Measurements from ENCODE around the gene ZNF625. TPM values are rescaled to one million over a fixed set of nuclear protein-coding genes. Genes with fewer than 3 reads are reported as not detected.
"Not testable (repeated sequence)": the region's sequence is repeated elsewhere in the genome, so short reads cannot be mapped to it uniquely, and the experiment has no call there.

The ZNF625 gene
- total RNA-seq, 8 experiments from 2014 or later = 1.6 to 36.3 (median 30.2) TPM

GRCh38 chr19:12117201-12117970 lies 39.1 kb downstream of the ZNF625 start:
- H3K4me3 ChIP-seq = no peak overlapping the region
- in situ Hi-C loops (cut with MboI; ENCODE audit: low pct_unique_long_range_greater_than_20kb in 2 of 9, low sequenced_read_pairs in 9 of 9, unreplicated experiment in 9 of 9) = no loop called here
- H3K27ac ChIP-seq = no peak overlapping the region
- 20 to 100% (median 90%) methylated on average over 1 to 11 of the region's 33 CpGs; no CpG with 5 or more reads in 5 of the 10 experiments for WGBS, 10 experiments
- no peaks in the 10 kb centered on the region for H3K4me1 ChIP-seq (replicated peaks in 1 of 2)
- ATAC-seq (replicated peaks in 6 of 8) = no peak

DNA sequence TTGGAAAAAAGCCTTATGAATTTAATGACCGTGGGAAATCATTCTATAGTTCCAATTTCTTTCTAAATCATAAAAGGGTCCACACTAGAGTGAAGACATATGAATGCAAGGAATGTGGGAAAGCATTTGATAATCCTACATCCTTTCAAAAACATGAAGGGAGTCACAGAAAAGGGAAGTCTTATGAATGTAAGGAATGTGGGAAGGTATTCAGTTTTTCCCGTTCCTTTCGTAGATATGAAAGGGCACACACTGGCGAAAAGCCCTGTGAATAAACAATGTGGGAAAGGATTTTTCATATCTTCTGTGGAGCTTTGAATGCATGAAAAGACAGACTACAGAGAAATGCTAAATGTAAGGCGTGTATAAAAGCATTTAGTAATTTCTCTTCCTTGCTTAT lies 43.4 kb downstream of the ZNF625 start:
- in situ Hi-C loops (cut with MboI; ENCODE audit: low pct_unique_long_range_greater_than_20kb in 2 of 9, low sequenced_read_pairs in 9 of 9, unreplicated experiment in 9 of 9) = no loop called here
- WGBS, 10 experiments = 51 to 100% (median 90%) methylated on average over 1 to 5 of the region's 5 CpGs
- no peak overlapping the region for H3K27ac ChIP-seq
- H3K4me3 ChIP-seq = no peak overlapping the region
- ATAC-seq (replicated peaks in 6 of 8) = no peak
- no peaks in the 10 kb centered on the region for H3K4me1 ChIP-seq (replicated peaks in 1 of 2)

GRCh38 chr19:12112701-12113100 lies 43.8 kb downstream of the ZNF625 start:
- Histone ChIP-seq H3K4me3 (no peak overlapping the region), H3K27ac (no peak overlapping the region), H3K4me1 (replicated peaks in 1 of 2) (no peaks in the 10 kb centered on the region)
- in situ Hi-C loops (cut with MboI; ENCODE audit: low pct_unique_long_range_greater_than_20kb in 2 of 9, low sequenced_read_pairs in 9 of 9, unreplicated experiment in 9 of 9) = no loop called here
- ATAC-seq (replicated peaks in 6 of 8) = no peak
- 64 to 98% (median 90%) methylated on average over 1 to 7 of the region's 8 CpGs for WGBS, 10 experiments

GRCh38 chr19:12111943-12112637 lies 44.4 kb downstream of the ZNF625 start:
- no peak overlapping the region for H3K27ac ChIP-seq
- WGBS, 10 experiments = 78 to 98% (median 91%) methylated on average over 3 to 8 of the region's 8 CpGs; no CpG with 5 or more reads in 1 of the 10 experiments
- H3K4me3 ChIP-seq = no peak overlapping the region
- ATAC-seq (replicated peaks in 6 of 8) = no peak
- no peaks in the 10 kb centered on the region for H3K4me1 ChIP-seq (replicated peaks in 1 of 2)
- in situ Hi-C loops (cut with MboI; ENCODE audit: low pct_unique_long_range_greater_than_20kb in 2 of 9, low sequenced_read_pairs in 9 of 9, unreplicated experiment in 9 of 9) = no loop called here

GRCh38 chr19:12111176-12111575 lies 45.4 kb downstream of the ZNF625 start:
- in situ Hi-C loops (cut with MboI; ENCODE audit: low pct_unique_long_range_greater_than_20kb in 2 of 9, low sequenced_read_pairs in 9 of 9, unreplicated experiment in 9 of 9) = no loop called here
- H3K27ac ChIP-seq = no peak overlapping the region
- 44 to 100% (median 70%) methylated on average over 1 to 2 of the region's 2 CpGs; no CpG with 5 or more reads in 2 of the 10 experiments for WGBS, 10 experiments
- H3K4me1 ChIP-seq (replicated peaks in 1 of 2) = no peaks in the 10 kb centered on the region
- no peak overlapping the region for H3K4me3 ChIP-seq
- ATAC-seq (replicated peaks in 6 of 8) = no peak

GRCh38 chr19:12103909-12104308 lies 52.6 kb downstream of the ZNF625 start:
- H3K4me3 ChIP-seq; H3K27ac ChIP-seq; ATAC-seq (replicated peaks in 6 of 8); in situ Hi-C loops (cut with MboI; ENCODE audit: low pct_unique_long_range_greater_than_20kb in 2 of 9, low sequenced_read_pairs in 9 of 9, unreplicated experiment in 9 of 9); H3K4me1 ChIP-seq (replicated peaks in 1 of 2): not testable (repeated sequence)
- WGBS, 10 experiments = 20 to 100% (median 97%) methylated on average over 1 to 4 of the region's 4 CpGs; no CpG with 5 or more reads in 7 of the 10 experiments

DNA sequence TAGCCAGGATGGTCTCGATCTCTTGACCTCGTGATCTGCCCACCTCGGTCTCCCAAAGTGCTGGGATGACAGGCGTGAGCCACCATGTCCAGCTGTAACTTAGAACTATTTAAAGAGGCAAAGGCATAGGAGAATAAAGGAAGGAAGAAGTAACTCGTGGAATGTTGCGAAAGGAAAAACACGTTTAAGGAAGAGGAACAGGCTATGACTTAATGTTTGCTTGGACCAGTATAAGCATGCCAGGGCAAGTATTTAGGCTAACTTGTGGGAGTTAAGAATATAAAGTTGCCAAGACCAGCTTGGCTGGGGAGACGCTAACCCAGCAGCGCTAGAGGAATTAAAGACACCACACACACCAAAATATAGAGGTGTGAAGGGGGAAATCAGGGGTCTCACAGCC lies 58.5 kb downstream of the ZNF625 start:
- no peak overlapping the region for H3K4me3 ChIP-seq
- no peak for ATAC-seq (replicated peaks in 6 of 8)
- no peaks in the 10 kb centered on the region for H3K4me1 ChIP-seq (replicated peaks in 1 of 2)
- 74 to 100% (median 87%) methylated on average over 1 to 9 of the region's 9 CpGs; no CpG with 5 or more reads in 3 of the 10 experiments for WGBS, 10 experiments
- in situ Hi-C loops (cut with MboI; ENCODE audit: low pct_unique_long_range_greater_than_20kb in 2 of 9, low sequenced_read_pairs in 9 of 9, unreplicated experiment in 9 of 9) = no loop called here
- no peak overlapping the region for H3K27ac ChIP-seq

- no peak overlapping the region for H3K27ac ChIP-seq
- no peaks in the 10 kb centered on the region for H3K4me1 ChIP-seq (replicated peaks in 1 of 2)
- H3K4me3 ChIP-seq = no peak overlapping the region
- 77 to 100% (median 100%) methylated on average over 1 to 4 of the region's 4 CpGs; no CpG with 5 or more reads in 3 of the 10 experiments for WGBS, 10 experiments
- in situ Hi-C loops (cut with MboI; ENCODE audit: low pct_unique_long_range_greater_than_20kb in 2 of 9, low sequenced_read_pairs in 9 of 9, unreplicated experiment in 9 of 9) = no loop called here
- ATAC-seq (replicated peaks in 6 of 8) = no peak
These were observed 61.3 kb downstream of the ZNF625 start for GRCh38 chr19:12095111-12095790.

Other genes with a start within 250 kb of the ZNF625 start
- gene ZNF700, start 231.6 kb downstream of the ZNF625 start, total RNA-seq = 10 to 100 TPM in 7 of 8 experiments, 1 to 10 TPM in 1; 4.3 to 22.7 (median 15.2) TPM
- 1 to 10 TPM in 7 of 8 experiments, under 1 TPM in 1; 0.99 to 9.6 (median 6.7) TPM for gene ZNF763, start 191.7 kb downstream of the ZNF625 start, total RNA-seq
- 10 to 100 TPM in 5 of 8 experiments, 1 to 10 TPM in 3; 2.1 to 33.8 (median 20.0) TPM for gene ZNF433, start 121.1 kb downstream of the ZNF625 start, total RNA-seq
- 1 to 10 TPM in 5 of 8 experiments, under 1 TPM in 1, not detected in 2; 0.36 to 3.0 (median 1.3) TPM for gene ZNF878, start 103.8 kb downstream of the ZNF625 start, total RNA-seq
- gene ZNF844, start 92.0 kb downstream of the ZNF625 start, total RNA-seq = 10 to 100 TPM in 5 of 8 experiments, 1 to 10 TPM in 2, under 1 TPM in 1; 0.22 to 25.3 (median 14.8) TPM
- 10 to 100 TPM in 5 of 8 experiments, 1 to 10 TPM in 3; 2.2 to 31.9 (median 16.8) TPM for gene ZNF20, start 16.4 kb downstream of the ZNF625 start, total RNA-seq
- 10 to 100 TPM in 4 of 8 experiments, 1 to 10 TPM in 4; 4.7 to 12.4 (median 10.5) TPM for gene ZNF136, start 6.4 kb upstream of the ZNF625 start, total RNA-seq
- gene ZNF44, start 138.1 kb upstream of the ZNF625 start, total RNA-seq = 10 to 100 TPM in 6 of 8 experiments, 1 to 10 TPM in 2; 8.3 to 21.7 (median 16.2) TPM
- gene ZNF563, start 176.9 kb upstream of the ZNF625 start, total RNA-seq = 1 to 10 TPM in 7 of 8 experiments, under 1 TPM in 1; 0.81 to 5.4 (median 3.1) TPM
- gene ZNF442, start 208.9 kb upstream of the ZNF625 start, total RNA-seq = 10 to 100 TPM in 4 of 8 experiments, 1 to 10 TPM in 2, under 1 TPM in 2; 0.31 to 16.5 (median 8.5) TPM
- gene ZNF799, start 244.5 kb upstream of the ZNF625 start, total RNA-seq = 1 to 10 TPM in 7 of 8 experiments, under 1 TPM in 1; 0.92 to 4.8 (median 3.2) TPM

All from motor neuron (in vitro differentiated cells).